HCT116 (cell line): Measurements from ENCODE around the gene FAM98C. TPM values are rescaled to one million over a fixed set of nuclear protein-coding genes. Genes with fewer than 3 reads are reported as not detected.

Experiments
- ATAC-seq: fragments of 200-7000 bp; cut with Tn5 transposase; 2 replicates; pipeline ENCODE4 v1.9.1; 2020; ENCODE audit warnings: mild to moderate bottlenecking, moderate library complexity
- BruUV-seq: library from RNA; stranded (reverse); fragments of 400-500 nt; replicated peaks from 2 replicates; lab custom pipeline; 2021; lab: Mats Ljungman, UMichigan
- CTCF ChIA-PET: fragments of 300-600 bp; sonication (Branson Sonifier 250); formaldehyde crosslinking; loops from one replicate; lab custom pipeline; 2021; ENCODE audit warnings: antibody characterized with exemption; lab: Charles Lee
- POLR2A ChIA-PET: fragments of 300-600, 350-600 bp; sonication (Branson Sonifier 250); formaldehyde crosslinking; loops from one replicate; lab custom pipeline; 2021; ENCODE audit warnings: antibody characterized with exemption; lab: Charles Lee
- RAD21 ChIA-PET, 2 experiments: fragments of 300-600 bp; sonication (Branson Sonifier 250); formaldehyde crosslinking; loops; one replicate each; lab custom pipeline; 2023; ENCODE audit warnings: low total read pairs in 2 of 2; ENCODE audit not compliant: uncharacterized antibody in 2 of 2, unreplicated experiment in 2 of 2, low non-redundant PET in 1 of 2; lab: Charles Lee
- DNase-seq: peaks from one replicate; pipeline ENCODE4 v3.0.0-alpha.2; 2010; ENCODE audit warnings: low read depth, low spot score
- H2AFZ ChIP-seq: fragments of 200-600 bp; shearing (Covaris generic), sonication (generic); 2 replicates; pipeline ENCODE4 v1.6.1; 2017; ENCODE audit warnings: low read depth, mixed run types, mixed read lengths, antibody characterized with exemption, low read length; ENCODE audit not compliant: poor library complexity, severe bottlenecking
- H3K27ac ChIP-seq: 2 replicates; pipeline ENCODE4 v1.5.1; 2012; ENCODE audit warnings: low read depth, low read length
- H3K27me3 ChIP-seq: fragments of 200-600 bp; sonication (generic); 2 replicates; pipeline ENCODE4 v1.6.1; 2016; ENCODE audit warnings: mixed run types, low read length, mixed read lengths; ENCODE audit not compliant: insufficient read depth
- H3K36me3 ChIP-seq, 2 experiments: fragments of 200-500 bp in 1 of 2; fragments of 200-600 bp in 1 of 2; sonication (Bioruptor generic) in 1 of 2; sonication (generic) in 1 of 2; 2 replicates each; pipeline versions ENCODE4 v1.5.1 to v1.6.1; 2014 to 2016; ENCODE audit warnings: low read length in 2 of 2, inconsistent platforms in 1 of 2, mixed read lengths in 1 of 2, mixed run types in 1 of 2; ENCODE audit not compliant: insufficient read depth in 2 of 2, control insufficient read depth in 1 of 2
- H3K4me1 ChIP-seq, 2 experiments: fragments of 200-600 bp in 1 of 2; sonication (generic) in 1 of 2; 2 replicates each; pipeline versions ENCODE4 v1.5.1 to v1.6.1; 2012 to 2017; ENCODE audit warnings: low read length in 2 of 2, inconsistent platforms in 1 of 2, mild to moderate bottlenecking in 1 of 2, mixed read lengths in 1 of 2, mixed run types in 1 of 2, moderate library complexity in 1 of 2; ENCODE audit not compliant: insufficient read depth in 2 of 2, control insufficient read depth in 1 of 2
- H3K4me2 ChIP-seq: fragments of 200-600 bp; sonication (generic); 2 replicates; pipeline ENCODE4 v1.6.1; 2017; ENCODE audit warnings: mixed run types, low read length, mixed read lengths
- H3K4me3 ChIP-seq, 2 experiments: fragments of 200-600 bp in 1 of 2; sonication (generic) in 1 of 2; replicated peaks in 1 of 2; 2 replicates each; pipeline ENCODE4 v1.5.1; 2011 to 2016; ENCODE audit warnings: low read length in 2 of 2, control low read depth in 1 of 2, low read depth in 1 of 2, mild to moderate bottlenecking in 1 of 2, mixed read lengths in 1 of 2, mixed run types in 1 of 2
- H3K79me2 ChIP-seq: fragments of 200-600 bp; sonication (generic); 2 replicates; pipeline ENCODE4 v1.6.1; 2017; ENCODE audit warnings: mild to moderate bottlenecking, mixed run types, low read length, moderate library complexity, mixed read lengths; ENCODE audit not compliant: insufficient read depth
- H3K9ac ChIP-seq: fragments of 200-600 bp; sonication (generic); 2 replicates; pipeline ENCODE4 v1.6.1; 2016; ENCODE audit warnings: low read length, mixed read lengths
- H3K9me2 ChIP-seq: fragments of 200-600 bp; sonication (generic), shearing (Covaris generic); 2 replicates; pipeline ENCODE4 v1.6.1; 2017; ENCODE audit warnings: mixed run types, mild to moderate bottlenecking, moderate library complexity; ENCODE audit not compliant: insufficient read depth
- H3K9me3 ChIP-seq, 2 experiments: fragments of 200-500 bp in 1 of 2; fragments of 200-600 bp in 1 of 2; sonication (Bioruptor generic) in 1 of 2; sonication (generic) in 1 of 2; 2 replicates each; pipeline ENCODE4 v1.6.1; 2014 to 2017; ENCODE audit warnings: low read length in 2 of 2, mixed read lengths in 2 of 2, inconsistent platforms in 1 of 2, low read depth in 1 of 2, mild to moderate bottlenecking in 1 of 2, mixed run types in 1 of 2, moderate library complexity in 1 of 2; ENCODE audit not compliant: control insufficient read depth in 1 of 2, insufficient read depth in 1 of 2
- H4K20me1 ChIP-seq: fragments of 200-600 bp; sonication (generic), shearing (Covaris generic); 2 replicates; pipeline ENCODE4 v1.6.1; 2017; ENCODE audit warnings: mixed run types, mild to moderate bottlenecking, moderate library complexity; ENCODE audit not compliant: insufficient read depth
- CBX3 ChIP-seq: IDR thresholded peaks from 2 replicates; pipeline ENCODE4 v1.6.1; 2012; ENCODE audit warnings: low read depth
- CEBPB ChIP-seq: IDR thresholded peaks from 2 replicates; pipeline ENCODE4 v1.6.1; 2012; ENCODE audit warnings: low read depth
- EGR1 ChIP-seq: IDR thresholded peaks from 2 replicates; pipeline ENCODE4 v1.6.1; 2012; ENCODE audit warnings: low read depth
- ELF1 ChIP-seq: IDR thresholded peaks from 2 replicates; pipeline ENCODE4 v1.6.1; 2012; ENCODE audit warnings: low read depth, borderline replicate concordance
- EZH2 ChIP-seq: fragments of 200-600 bp; sonication (generic); IDR thresholded peaks from 2 replicates; pipeline ENCODE4 v1.6.1; 2017; ENCODE audit warnings: antibody characterized with exemption, mixed run types
- EZH2phosphoT487 ChIP-seq: fragments of 200-600 bp; IDR thresholded peaks from 2 replicates; pipeline ENCODE4 v1.6.1; 2018; ENCODE audit warnings: antibody characterized with exemption, borderline replicate concordance
- FOSL1 ChIP-seq: IDR thresholded peaks from 2 replicates; pipeline ENCODE4 v1.6.1; 2012; ENCODE audit warnings: low read depth
- JUND ChIP-seq: IDR thresholded peaks from 2 replicates; pipeline ENCODE4 v1.6.1; 2012
- POLR2A ChIP-seq: IDR thresholded peaks from 2 replicates; pipeline ENCODE4 v1.7.0; 2011; ENCODE audit warnings: borderline replicate concordance; ENCODE audit not compliant: insufficient read depth, insufficient read length; ENCODE audit errors: extremely low read depth
- POLR2AphosphoS5 ChIP-seq: IDR thresholded peaks from 2 replicates; pipeline ENCODE4 v1.6.1; 2011; ENCODE audit warnings: mild to moderate bottlenecking, low read depth, low read length, moderate library complexity
- RAD21 ChIP-seq: IDR thresholded peaks from 2 replicates; pipeline ENCODE4 v1.6.1; 2012; ENCODE audit warnings: low read depth, mild to moderate bottlenecking
- TCF7L2 ChIP-seq: IDR thresholded peaks from 2 replicates; pipeline ENCODE4 v1.7.0; 2011; ENCODE audit warnings: borderline replicate concordance, inconsistent platforms; ENCODE audit not compliant: insufficient read depth, insufficient read length; ENCODE audit errors: extremely low read depth
- YY1 ChIP-seq: IDR thresholded peaks from 2 replicates; pipeline ENCODE4 v1.6.1; 2011; ENCODE audit warnings: low read length, low read depth, moderate library complexity, mild to moderate bottlenecking; ENCODE audit not compliant: insufficient replicate concordance; ENCODE audit errors: extremely low read depth
- ZFX ChIP-seq: fragments of 450-650 bp; IDR thresholded peaks from 2 replicates; pipeline ENCODE4 v1.6.1; 2017
- intact Hi-C: fragments of 100-400 bp; cut with micrococcal nuclease; formaldehyde crosslinking; loops from 2 replicates; pipeline ENCODE4 v1.10.0; 2022
- total RNA-seq: library from RNA; stranded (reverse); gene quantifications from one replicate; pipeline ENCODE4 v1.2.1, GENCODE V29; 2021; ENCODE audit not compliant: unreplicated experiment
- TF ChIP-seq, protein P1 (sequence below): IDR thresholded peaks from 2 replicates; pipeline ENCODE4 v1.6.1; 2012
- TF ChIP-seq, protein P2 (sequence below): IDR thresholded peaks from 2 replicates; pipeline ENCODE4 v1.6.1; 2012
- TF ChIP-seq, protein P3 (sequence below): IDR thresholded peaks from 2 replicates; pipeline ENCODE4 v1.6.1; 2012; ENCODE audit warnings: low read depth

The FAM98C gene
- total RNA-seq, 1 experiment from 2014 or later = 33.8 TPM

DNA sequence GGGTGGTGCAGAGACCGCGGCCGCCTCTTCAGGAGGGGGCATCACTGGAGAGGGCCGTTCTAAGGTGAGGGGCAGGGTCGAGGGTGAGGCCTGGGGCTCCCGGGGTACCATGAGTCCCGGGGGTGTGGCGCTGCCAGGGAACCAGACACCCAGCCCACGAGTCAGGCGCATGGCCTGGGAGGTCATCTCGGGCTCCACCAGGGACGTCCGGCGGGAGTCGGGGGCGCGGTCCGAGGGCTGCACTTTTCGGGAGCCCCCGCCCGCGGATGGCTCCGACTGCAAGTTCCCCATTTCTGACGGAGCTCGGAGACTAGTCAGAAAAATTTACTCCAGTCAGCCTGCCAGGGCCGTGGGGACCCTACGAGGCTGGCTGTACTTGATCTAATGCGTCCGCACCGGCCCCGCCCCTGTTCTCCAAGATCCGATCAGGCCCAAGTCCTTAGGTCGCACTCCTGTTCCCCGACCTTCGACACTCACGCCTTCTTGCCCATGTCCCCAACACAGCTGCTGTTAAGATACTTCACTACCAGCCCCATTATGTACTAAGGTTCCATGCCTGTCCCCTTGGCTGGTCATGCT is 15.8 kb upstream of the FAM98C start:
- intact Hi-C loops = no loop called here
- Histone ChIP-seq H3K9me3 (no peaks in the 10 kb centered on the region), H3K27me3 (no peaks in the 10 kb centered on the region), H3K4me3 (peak overlapping the region in 1 of 2 experiments; percentile 64; a peak in 2 of 4 replicates), H3K36me3 (peaks cover 13 to 15% of the 10 kb centered on the region in 2 experiments; a peak in 3 of 4 replicates), H2AFZ (no peak overlapping the region), H3K27ac (peak overlapping the region; percentile 63), H4K20me1 (no peaks in the 10 kb centered on the region), H3K4me1 (peaks cover 8 to 40% of the 10 kb centered on the region in 2 experiments), H3K9me2 (no peaks in the 10 kb centered on the region)
- POLR2A ChIA-PET = interaction anchor here (0.5 to 2.3 kb wide), 11 partner anchors 11 to 1068 kb away, joined by 3 to 44 read pairs (median 5); partner anchors contain the start of genes C19orf33, CATSPERG, ECH1 and FAM98C
- CTCF ChIA-PET = interaction anchor here (1.0 to 4.0 kb wide), 7 partner anchors 13 to 543 kb away, joined by 3 to 49 read pairs (median 5); partner anchors contain the start of genes CATSPERG, FAM98C, MRPS12 and PSMD8
- no TSS peak for BruUV-seq
- DNase-seq = no peak
- TF ChIP-seq FOSL1 = no peak
- TF ChIP-seq EGR1 = no peak
- TF ChIP-seq EZH2 = no peak
- TF ChIP-seq JUND = no peak
- no peak for TF ChIP-seq RAD21
- no peak for TF ChIP-seq CEBPB
- TF ChIP-seq EZH2phosphoT487 = no peak
- TF ChIP-seq TCF7L2 = no peak
- TF ChIP-seq POLR2A = no peak
- TF ChIP-seq, protein P1, sequence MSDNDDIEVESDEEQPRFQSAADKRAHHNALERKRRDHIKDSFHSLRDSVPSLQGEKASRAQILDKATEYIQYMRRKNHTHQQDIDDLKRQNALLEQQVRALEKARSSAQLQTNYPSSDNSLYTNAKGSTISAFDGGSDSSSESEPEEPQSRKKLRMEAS = no peak
- TF ChIP-seq, protein P2, sequence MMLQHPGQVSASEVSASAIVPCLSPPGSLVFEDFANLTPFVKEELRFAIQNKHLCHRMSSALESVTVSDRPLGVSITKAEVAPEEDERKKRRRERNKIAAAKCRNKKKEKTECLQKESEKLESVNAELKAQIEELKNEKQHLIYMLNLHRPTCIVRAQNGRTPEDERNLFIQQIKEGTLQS = no peak
- TF ChIP-seq ELF1 = no peak
- TF ChIP-seq CBX3 = no peak
- no peak for TF ChIP-seq YY1
- TF ChIP-seq, protein P3, sequence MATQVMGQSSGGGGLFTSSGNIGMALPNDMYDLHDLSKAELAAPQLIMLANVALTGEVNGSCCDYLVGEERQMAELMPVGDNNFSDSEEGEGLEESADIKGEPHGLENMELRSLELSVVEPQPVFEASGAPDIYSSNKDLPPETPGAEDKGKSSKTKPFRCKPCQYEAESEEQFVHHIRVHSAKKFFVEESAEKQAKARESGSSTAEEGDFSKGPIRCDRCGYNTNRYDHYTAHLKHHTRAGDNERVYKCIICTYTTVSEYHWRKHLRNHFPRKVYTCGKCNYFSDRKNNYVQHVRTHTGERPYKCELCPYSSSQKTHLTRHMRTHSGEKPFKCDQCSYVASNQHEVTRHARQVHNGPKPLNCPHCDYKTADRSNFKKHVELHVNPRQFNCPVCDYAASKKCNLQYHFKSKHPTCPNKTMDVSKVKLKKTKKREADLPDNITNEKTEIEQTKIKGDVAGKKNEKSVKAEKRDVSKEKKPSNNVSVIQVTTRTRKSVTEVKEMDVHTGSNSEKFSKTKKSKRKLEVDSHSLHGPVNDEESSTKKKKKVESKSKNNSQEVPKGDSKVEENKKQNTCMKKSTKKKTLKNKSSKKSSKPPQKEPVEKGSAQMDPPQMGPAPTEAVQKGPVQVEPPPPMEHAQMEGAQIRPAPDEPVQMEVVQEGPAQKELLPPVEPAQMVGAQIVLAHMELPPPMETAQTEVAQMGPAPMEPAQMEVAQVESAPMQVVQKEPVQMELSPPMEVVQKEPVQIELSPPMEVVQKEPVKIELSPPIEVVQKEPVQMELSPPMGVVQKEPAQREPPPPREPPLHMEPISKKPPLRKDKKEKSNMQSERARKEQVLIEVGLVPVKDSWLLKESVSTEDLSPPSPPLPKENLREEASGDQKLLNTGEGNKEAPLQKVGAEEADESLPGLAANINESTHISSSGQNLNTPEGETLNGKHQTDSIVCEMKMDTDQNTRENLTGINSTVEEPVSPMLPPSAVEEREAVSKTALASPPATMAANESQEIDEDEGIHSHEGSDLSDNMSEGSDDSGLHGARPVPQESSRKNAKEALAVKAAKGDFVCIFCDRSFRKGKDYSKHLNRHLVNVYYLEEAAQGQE = no peak
- no peak for TF ChIP-seq POLR2AphosphoS5
- TF ChIP-seq ZFX = no peak
- TF ChIP-seq, all 23 proteins: peak for 0
- RAD21 ChIA-PET = interaction anchor here (0.5 to 3.2 kb wide), 7 partner anchors 9 to 691 kb away, joined by 3 to 11 read pairs (median 4); partner anchors contain the start of genes FAM98C (in 2 of the 2), PSMD8 (in 2 of the 2) and SPINT2 (in 1 of the 2)
- peak overlapping the region; percentile 93 for H3K4me2 ChIP-seq
- H3K79me2 ChIP-seq = peaks cover 5% of the 10 kb centered on the region; the same call in 1 of the 2 replicates
- no peak overlapping the region for H3K9ac ChIP-seq
- no peak for ATAC-seq
